CD4-positive, alpha-beta T cell treated with Interleukin-6 for 4 hours (primary cell): ENCODE measurements around the gene TRPV6.

Experiments used
- DNase-seq: peaks from one replicate; pipeline ENCODE4 v3.0.0-alpha.2; 2020; ENCODE audit warnings: mixed read lengths

TRPV6 gene

DNA sequence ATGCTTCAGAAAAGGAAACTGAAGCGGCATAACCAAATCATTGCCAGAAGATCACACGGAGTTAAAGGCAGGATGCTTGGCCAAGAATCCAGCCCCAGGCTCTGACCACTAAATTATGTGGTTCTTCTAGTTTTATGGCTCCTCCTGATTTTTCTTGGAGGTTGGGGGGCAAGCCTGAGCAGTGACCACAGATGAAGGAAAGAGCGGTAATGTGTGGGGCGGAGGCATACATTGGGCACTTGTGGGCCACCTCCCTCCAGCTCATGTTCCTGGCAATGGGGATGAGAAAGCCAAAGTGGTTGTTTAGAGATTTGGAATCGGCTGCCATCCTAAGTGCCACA is 3.2 kb downstream of the TRPV6 start:
- DNase-seq, result no peak

DNA sequence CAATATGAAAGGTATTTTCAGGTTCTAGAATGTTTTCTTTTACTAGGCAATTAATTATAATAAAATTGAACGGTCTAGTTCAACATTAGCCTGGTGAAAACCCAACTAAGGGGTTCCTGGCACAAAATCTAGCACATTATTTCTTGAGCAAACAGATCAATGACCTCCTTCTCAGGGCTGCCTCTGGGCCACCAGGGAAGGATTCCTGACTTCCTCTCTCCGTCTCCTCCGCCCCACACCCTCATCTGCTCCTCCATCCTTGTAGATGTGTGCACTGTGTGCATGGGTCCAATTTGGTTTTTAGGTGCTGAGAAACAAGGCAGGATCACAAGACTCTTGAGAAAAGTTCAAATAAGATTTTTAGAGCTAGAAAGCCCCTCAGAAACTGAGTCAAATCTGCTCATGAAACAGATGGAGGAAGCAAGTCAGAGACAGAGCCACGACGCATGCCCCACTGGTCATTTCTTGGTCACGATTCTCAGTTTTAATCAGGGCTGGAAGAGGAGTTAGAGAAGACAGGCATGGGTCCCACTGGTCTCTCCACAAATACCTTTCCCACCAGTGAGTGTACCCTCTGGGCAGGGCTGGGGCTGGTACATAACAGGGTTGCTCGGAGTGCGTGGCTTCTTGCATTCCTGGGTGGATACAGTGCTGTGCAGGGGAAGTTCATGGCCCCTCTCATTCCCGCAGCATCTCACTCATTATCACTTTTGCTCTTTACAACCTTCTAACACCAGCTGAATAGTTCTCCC is 3.8 kb downstream of the TRPV6 start:
- DNase-seq, result no peak

DNA sequence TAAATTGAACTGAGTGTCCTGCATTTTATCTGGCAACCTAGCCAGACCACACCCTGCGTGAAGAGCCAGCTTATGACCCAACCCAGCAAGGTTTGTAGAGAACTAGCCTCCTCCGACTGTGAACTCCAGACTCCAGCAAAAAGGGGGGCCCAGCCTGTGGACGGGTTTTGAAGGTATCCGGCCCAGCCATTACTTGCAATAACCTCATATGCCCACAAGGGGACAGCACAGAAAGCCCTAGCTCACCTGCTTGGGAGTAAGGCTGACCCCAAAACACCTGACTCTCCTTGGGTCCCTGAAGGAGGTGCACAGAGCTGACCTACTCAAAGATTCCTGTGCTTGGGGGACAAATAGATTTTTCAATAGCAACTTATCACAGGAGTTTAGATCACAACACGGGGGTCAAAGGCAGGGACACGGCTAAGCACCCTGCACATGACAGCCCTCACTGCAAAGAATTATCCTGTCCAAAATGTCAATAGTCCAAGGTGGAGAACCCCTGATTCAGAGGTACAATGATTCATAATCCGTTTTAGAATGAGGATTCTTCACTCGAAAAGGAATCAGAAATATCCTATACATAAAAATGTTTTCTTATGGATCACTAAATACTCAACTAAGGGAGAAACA is 4.6 kb downstream of the TRPV6 start:
- peak; percentile 58 for DNase-seq

DNA sequence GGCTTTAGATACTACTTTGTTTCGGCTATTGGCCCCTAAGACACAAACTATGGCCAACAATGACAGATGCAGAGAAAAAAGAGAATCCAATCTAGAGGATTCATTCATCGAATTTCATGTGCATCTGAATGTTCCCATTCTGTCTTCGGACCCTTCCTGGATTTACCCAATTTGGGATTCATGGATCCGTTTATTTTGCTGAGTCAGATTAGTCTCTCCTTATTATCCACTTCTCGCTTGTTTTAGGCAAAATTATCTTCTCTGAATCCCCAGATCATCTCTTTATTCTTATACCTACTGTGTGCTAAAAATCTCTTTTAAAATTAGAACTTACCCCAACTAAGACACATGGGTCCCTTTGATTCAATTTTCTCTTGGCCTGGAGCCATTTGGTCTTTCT is 6.5 kb downstream of the TRPV6 start:
- no peak for DNase-seq

DNA sequence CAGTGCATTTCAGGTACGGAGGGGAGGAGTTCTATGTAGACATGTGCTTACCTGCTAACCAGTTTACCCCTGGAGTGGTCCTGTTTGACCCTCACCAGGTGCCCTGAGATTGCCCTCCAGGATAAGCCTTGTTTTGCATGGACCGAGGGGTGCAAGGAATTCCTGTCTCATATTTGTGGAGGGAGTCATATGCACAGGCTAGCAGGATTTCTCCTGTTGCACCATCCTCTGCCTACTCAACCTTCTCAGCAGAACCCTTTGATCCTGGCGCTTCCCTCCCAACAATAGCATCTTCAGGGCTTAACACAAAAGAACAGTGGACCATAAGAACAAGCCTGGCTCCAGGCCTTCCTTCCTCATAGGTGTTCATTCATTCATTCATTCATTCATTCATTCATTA is 7.2 kb downstream of the TRPV6 start:
- no peak for DNase-seq

DNA sequence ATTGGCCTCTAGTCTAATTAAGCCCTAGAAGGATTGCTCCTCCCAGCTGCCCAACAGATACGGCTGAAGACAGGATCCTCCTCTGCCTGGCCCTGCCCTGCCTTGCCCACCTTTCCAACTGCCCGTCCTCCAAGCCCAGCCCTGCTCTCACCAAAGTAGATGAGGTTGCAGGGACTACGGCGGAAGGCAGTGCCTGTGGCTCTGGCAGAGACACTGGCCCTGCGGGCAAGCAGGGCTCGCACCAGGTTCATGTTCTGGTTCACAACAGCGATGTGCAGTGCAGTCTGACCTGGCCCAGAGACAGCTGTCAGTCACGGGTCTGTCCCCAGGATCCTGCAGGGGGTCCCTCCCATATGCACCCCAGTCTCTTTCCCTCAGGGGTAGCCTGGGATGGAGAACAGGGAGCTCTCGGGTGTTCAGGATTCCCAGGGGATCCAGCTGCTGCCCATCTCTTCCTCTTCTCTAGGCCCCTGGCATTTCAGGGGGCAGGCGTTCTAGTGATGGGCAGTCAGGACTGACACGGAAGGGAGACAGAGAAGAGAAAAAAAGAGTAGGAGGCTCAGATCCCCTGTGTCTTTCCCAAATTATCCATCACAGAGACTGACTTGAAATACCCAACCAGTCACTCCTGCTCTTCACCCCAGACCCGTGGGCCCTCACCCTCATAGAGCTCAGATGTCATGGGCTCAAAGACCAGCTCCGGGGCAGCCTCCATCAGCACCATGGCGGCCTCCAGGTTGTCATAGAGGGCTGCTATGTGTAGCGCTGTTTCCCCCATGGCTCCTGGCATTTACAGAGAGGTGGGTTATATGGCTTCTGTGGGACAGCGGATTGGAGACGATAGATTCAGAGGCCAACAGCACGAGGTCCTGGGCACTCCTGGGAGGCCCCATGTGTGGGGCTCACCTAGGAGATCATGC is 8.3 kb downstream of the TRPV6 start:
- no peak for DNase-seq

DNA sequence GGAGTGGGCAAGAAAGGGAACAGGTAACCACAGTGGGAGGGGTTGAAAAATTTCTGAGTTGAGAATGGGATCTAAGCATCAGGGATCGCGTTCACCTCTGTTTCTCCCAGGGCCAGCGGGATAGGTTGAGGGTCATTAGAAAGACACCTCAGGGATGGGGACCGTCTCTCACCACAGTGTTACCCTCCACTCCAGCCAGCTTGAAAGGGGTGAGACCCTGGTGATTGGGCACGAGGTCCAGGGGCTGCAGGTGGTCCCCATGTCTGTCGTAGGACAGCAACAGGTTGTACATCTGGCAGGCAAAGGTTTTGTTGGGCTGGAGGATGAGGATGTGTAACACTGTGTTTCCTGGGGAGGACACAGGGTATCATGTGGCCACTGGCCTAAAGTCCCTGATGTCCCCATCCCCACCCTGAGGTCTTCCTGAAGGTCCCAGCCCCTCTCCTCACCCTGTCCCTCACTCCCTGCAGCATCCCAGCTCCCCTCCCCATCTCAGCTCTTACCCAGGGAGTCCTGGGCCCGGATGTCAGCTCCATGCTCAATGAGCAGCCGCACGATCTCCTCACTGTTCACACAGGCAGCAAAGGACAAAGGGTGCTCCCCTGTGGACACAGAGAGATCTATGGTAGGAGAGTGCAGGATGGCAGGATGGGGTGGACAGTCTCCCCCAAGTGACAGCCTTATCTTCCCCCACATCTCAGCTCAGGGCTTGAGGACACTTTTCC is 9.1 kb downstream of the TRPV6 start:
- DNase-seq, result no peak

DNA sequence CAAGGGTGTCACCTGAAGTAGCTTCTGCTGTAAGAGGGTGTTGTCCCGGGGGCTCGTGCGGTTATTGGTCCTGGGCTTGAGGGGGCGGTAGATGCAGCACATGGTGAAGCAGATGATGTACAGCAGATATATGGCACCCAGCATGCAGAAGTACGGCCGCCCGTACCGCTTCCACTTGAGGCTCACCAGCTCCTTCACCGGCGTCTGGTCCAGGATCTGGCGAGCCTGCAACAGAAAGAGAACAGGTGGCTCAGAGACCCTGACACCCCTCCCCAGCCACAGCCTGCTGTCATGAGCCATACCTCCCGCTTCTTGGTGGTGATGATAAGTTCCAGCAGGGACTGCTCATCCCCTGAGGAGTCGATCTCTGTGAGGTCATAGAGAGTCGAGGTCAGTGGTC is 10.1 kb downstream of the TRPV6 start:
- no peak for DNase-seq

DNA sequence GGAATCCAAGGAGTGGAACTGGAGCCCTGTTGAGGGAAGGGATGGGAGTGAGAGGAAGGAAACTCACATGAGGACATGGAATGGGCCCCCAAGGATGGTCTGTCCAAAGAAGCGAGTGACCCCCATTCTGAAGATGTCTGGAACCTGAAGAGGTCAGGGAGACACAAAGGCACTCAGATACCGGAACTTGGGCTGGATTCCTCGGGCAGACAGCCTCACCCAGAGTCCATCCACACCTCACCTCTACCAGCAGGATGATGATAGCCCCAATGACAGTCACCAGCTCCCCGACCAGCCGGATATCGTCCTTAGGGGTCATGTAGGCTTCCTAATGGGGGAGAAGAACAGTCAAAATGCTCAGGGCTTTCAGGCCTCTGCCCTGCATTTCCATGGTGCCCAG is 10.7 kb downstream of the TRPV6 start:
- DNase-seq, result no peak

DNA sequence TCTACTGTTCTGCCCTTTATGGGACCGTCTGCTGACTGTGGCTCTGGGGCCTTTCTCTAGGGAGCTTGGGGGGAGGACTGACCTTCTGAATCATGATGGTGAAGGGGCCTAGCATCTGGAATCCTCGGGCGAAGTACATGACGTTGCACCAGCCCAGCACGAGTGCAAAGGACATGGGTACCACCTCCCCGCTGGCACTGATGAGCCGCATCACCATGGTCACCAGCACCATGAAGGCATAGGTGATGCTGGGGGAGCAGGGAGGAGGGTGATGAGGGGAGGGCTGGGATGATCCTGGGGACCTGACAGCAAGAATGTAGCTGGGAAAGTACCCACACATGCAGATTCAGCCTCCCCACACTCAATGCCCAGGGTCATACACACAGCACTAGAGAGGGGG is 11.1 kb downstream of the TRPV6 start:
- DNase-seq, result no peak

DNA sequence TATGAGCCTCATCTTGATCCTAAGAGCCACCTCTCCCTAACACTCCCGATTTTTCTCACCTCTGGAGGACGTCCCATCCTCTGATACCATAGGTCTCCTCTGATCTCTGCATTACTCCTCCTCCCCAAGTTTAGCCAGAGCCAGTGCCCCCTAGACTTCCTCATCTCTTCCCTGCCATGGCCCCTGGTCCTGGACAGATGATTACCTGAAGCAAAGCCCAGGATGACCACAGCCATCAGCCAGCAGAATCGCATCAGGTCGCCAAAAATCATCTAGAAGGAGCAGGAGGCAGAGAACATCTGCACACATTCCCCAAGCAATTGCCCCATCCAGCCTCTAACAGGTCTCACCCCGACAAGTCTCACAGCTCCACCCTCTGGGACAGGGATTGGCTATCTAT is 11.7 kb downstream of the TRPV6 start:
- DNase-seq, result no peak

DNA sequence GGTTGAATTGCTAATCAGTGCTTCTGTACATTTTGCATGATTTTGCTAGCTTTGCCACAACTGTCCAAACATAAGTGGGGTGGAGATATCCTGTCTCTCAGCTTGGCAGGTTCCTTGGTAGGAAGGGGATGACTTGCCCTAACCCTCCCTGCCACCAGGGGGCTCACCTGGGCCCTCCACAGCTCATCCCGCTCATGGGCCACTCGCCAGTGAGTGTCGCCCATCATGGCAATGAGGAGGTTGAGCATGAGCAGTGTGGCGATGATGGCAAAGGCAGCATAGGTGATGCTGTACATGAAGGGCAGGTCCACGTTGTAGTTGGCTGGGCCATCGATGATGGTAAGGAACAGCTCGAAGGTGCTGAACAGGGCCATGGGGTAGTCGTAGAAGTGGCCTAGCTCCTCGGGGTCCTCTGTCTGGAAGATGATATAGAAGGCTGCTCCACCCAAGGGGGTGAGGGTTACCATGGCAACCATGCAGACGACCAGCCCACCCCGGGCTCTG is 12.2 kb downstream of the TRPV6 start:
- peak; percentile 33 for DNase-seq

DNA sequence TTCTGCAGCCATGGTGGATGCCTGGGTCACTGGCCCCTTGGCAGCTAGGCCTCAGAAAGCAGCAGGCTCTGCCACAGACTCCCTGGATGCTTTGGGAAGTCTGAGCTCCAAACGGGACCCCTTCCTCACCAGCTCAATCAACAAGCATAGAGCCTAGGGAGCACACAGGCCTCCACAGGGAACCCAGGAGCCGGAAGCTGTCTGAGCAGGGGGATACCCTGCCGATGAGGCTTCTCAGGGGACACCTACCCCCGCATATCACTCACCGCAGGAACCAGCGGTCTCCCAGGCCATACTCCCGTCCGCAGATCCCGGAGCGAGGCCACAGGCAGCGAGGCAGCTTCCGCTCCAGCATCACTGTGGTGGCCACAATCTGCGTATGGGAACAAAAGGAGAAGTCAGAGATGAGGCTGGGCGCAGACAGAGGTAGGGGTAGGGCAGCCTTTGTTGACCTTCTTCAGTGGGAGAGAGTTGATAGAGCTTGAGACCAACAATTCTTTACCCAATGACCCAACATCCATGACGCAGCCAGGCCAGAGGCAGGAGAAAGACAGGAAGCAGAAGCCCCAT is 13.4 kb downstream of the TRPV6 start:
- DNase-seq, result no peak

DNA sequence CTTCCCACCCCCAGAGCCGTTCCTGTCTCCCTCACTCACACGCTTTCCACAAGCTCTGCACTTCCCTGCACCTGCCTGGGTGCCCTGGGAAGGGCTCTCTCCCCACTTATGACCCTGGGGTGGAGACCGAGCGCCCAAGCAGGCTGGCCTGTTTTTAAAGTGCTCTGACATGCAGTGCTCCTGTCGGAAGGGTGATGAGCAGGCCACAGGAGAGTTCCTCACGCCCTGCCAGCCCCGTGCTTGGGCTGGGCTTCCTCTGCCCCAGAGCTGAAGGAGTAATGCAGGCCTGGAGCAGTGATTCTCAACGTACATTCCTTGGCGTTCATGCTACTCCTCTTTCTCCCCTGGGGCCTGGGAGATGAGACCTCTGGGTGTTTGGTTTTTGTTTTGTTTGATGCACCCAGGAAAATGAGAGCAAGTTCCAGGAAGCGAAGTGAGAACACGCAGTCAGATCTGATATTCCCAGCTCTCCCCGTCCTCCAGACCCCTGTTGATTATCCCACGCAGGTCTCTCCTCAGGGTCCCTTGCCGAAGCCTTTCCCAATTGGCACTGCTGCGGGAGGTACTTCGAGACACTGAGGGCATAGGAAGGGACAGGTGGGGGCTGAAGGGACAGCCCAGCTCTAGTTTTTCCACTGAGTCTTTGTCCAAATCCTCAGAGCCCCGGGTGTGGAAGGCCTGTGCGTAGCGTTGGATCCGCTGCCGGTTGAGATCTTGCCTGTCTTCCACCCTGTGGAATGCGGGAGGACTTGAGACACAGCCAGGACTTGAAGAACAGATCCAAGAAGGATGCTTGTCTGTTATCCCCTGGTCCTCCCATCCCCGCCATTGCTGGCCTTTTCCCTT is 14.1 kb downstream of the TRPV6 start:
- no peak for DNase-seq

DNA sequence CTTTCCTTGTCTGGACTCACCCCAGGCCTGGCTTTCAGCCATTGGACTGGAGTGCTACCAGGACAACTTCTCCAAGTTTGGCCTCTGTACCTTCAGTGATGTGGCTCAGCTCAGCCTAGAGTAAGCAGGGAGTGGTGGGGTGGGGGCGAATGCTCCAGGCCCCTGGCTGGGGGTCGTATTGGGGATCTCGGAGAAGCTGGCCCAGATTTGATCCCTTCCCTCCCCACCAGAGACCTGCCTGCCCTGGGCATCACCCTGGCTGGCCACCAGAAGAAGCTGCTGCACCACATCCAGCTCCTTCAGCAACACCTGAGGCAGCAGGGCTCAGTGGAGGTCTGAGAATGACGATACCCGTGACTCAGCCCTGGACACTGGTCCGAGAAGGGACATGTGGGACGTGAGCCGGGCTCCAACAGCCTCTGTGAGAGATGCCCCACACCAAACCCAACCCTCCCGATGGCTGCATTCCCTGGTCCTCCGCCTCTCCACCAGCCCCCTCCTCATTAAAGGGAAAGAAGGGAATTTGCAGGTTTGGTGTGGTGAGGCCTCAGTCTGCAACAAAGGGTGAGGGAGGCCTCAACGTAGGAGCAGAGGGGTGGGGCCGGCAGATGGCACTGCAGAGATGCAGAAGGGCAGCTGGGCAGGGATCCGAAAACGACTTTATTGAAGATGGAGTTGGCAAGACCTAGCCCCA is 14.8 kb downstream of the TRPV6 start:
- no peak for DNase-seq

DNA sequence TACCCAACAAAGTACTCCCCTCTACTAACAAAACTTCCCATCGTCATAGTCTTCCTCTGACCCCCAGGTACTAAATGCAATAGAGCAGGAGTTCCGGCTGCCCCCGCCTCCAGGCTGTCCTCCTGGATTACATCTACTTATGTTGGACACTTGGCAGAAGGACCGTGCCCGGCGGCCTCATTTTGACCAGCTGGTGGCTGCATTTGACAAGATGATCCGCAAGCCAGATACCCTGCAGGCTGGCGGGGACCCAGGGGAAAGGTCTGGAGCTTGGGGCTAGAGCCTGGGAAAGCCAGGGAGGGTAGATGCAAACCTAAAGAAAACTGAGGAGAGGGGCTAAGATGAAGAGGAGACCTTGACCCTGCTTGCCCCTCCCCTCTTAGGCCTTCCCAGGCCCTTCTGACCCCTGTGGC is 15.4 kb downstream of the TRPV6 start:
- no peak for DNase-seq

DNA sequence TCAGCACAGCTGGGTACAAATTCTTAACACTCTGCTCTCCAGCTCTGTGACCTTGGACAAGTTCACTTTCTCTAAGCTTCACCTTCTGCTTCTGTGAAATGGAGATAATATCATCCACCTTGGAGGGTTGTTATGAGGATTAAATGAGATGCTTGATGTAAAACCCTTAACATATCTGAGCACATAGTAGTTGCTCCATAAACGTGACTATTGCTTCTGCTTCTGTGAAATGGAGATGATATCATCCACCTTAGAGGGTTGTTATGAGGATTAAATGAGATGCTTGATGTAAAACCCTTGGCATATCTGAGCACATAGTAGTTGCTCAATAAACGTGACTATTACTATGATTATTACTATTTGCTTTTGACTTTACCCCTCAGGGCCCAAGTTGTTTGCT is 16.1 kb downstream of the TRPV6 start:
- no peak for DNase-seq

DNA sequence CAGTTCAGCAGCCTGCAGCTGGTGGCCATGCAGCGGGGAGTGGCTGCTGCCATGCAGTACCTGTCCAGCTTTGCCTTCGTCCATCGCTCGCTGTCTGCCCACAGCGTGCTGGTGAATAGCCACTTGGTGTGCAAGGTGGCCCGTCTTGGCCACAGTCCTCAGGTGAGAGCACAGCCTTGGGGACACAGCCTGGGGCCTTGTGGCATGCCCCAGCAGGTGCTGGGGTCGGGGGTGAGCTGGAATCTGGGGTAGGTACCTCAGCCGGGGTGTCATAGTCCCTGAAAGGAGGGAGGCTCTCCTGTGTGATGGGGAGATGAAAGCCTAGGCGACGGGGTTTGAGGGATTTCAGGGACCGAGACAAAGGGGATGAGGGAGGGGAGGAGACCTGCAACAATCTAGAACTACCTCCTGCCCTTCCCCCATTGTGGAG is 16.5 kb downstream of the TRPV6 start:
- no peak for DNase-seq

DNA sequence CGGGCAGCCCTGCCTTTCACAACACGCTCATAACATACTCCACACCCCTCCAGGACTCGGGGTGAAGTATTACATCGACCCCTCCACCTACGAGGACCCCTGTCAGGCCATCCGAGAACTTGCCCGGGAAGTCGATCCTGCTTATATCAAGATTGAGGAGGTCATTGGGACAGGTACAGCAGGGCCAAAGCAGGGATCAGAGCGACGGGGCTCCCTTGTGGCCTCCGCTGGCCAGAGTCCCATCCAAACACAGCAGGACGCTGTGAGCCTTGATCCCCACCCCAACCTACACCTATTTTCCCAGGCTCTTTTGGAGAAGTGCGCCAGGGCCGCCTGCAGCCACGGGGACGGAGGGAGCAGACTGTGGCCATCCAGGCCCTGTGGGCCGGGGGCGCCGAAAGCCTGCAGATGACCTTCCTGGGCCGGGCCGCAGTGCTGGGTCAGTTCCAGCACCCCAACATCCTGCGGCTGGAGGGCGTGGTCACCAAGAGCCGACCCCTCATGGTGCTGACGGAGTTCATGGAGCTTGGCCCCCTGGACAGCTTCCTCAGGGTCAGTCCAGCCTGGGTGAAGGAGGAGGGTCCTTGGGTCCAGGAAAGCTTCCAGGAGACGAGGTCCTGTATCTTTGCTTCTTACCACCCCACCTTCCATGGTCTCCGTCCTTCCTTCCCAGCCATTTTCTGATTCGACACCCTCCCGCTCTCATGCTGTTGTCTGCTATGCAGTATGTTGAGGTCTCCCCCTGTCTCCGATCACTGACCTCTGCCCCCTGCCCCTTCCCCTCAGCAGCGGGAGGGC is 17.2 kb downstream of the TRPV6 start:
- no peak for DNase-seq
